BJ (cell line): ENCODE measurements around the gene COPG1. TPM values are rescaled to one million over a fixed set of nuclear protein-coding genes. Genes with fewer than 3 reads are reported as not detected.

ENCODE experiments used
- CTCF ChIA-PET: fragments of 350-600 bp; formaldehyde crosslinking; extraction: SDS; loops from one replicate; lab custom pipeline; 2021; ENCODE audit warnings: antibody characterized with exemption, inconsistent platforms; lab: Yijun Ruan, JAX
- POLR2A ChIA-PET: fragments of 300-600 bp; sonication (Branson Sonifier 250); formaldehyde crosslinking; extraction: SDS; loops from one replicate; lab custom pipeline; 2021; ENCODE audit warnings: antibody characterized with exemption; lab: Charles Lee
- DNase-seq: peaks from one replicate; pipeline ENCODE4 v3.0.0-alpha.2; 2011; ENCODE audit warnings: low read depth
- H3K27me3 ChIP-seq: 2 replicates; pipeline ENCODE4 v1.6.0; 2011; ENCODE audit warnings: low read length; ENCODE audit not compliant: control insufficient read depth, insufficient read depth
- H3K36me3 ChIP-seq: 2 replicates; pipeline ENCODE4 v1.5.1; 2011; ENCODE audit warnings: low read length; ENCODE audit not compliant: control insufficient read depth, insufficient read depth
- H3K4me3 ChIP-seq: 2 replicates; pipeline ENCODE4 v1.5.1; 2011; ENCODE audit warnings: low read depth, mild to moderate bottlenecking, control low read depth, low read length
- CTCF ChIP-seq: IDR thresholded peaks from 2 replicates; pipeline ENCODE4 v1.5.1; 2011; ENCODE audit warnings: low read depth, mild to moderate bottlenecking, control low read depth, inconsistent platforms, low read length, moderate library complexity; ENCODE audit not compliant: insufficient read depth
- polyA plus RNA-seq: library from polyadenylated mRNA; depleted of rRNA; stranded (reverse); fragments of >200 nt; gene quantifications from 2 replicates; pipeline ENCODE4 v1.2.3, GENCODE V29; 2011

Gene COPG1
- polyA plus RNA-seq, 1 experiment, result 220 TPM

GRCh38 chr3:129313665-129314385 lies 64.4 kb downstream of the COPG1 start:
- no peak for TF ChIP-seq CTCF
- ChIA-PET POLR2A (no interaction called here), CTCF (interaction anchor here (0.8 to 1.1 kb wide), 2 partner anchors 8 to 10 kb away, joined by 3 read pairs; no protein-coding TSS in a partner anchor)
- DNase-seq, result no peak
- no peaks in the 10 kb centered on the region for H3K27me3 ChIP-seq
- no peaks in the 10 kb centered on the region for H3K36me3 ChIP-seq
- peak overlapping the region; percentile 71; the same call in 1 of the 2 replicates for H3K4me3 ChIP-seq

- CTCF ChIA-PET, result interaction anchor here (0.7 to 2.1 kb wide), 3 partner anchors 9 to 1644 kb away, joined by 3 to 8 read pairs (median 3); no protein-coding TSS in a partner anchor
- TF ChIP-seq CTCF, result 0 out of 2 replicates have a peak, but pooled peaks have one; percentile 3
- no peaks in the 10 kb centered on the region for H3K27me3 ChIP-seq
- peak overlapping the region; percentile 71 for H3K4me3 ChIP-seq
- DNase-seq, result peak; percentile 42
- POLR2A ChIA-PET, result no interaction called here
- H3K36me3 ChIP-seq, result no peaks in the 10 kb centered on the region
These were observed 65.2 kb downstream of the COPG1 start for GRCh38 chr3:129314386-129315222.

GRCh38 chr3:129315223-129315997 lies 66.0 kb downstream of the COPG1 start:
- TF ChIP-seq CTCF, result 0 out of 2 replicates have a peak, but pooled peaks have one; percentile 1
- Histone ChIP-seq H3K4me3 (peak overlapping the region; percentile 71), H3K36me3 (no peaks in the 10 kb centered on the region), H3K27me3 (no peaks in the 10 kb centered on the region)
- ChIA-PET POLR2A (interaction anchor here (1.0 kb wide), 2 partner anchors 9 to 62 kb away, joined by 4 to 12 read pairs; no protein-coding TSS in a partner anchor), CTCF (interaction anchor here (0.6 to 2.9 kb wide), 17 partner anchors 8 to 345 kb away, joined by 3 to 15 read pairs (median 4); no protein-coding TSS in a partner anchor)
- DNase-seq, result no peak

GRCh38 chr3:129315998-129316247 lies 66.5 kb downstream of the COPG1 start:
- ChIA-PET POLR2A (interaction anchor here (0.6 to 1.0 kb wide), 3 partner anchors 9 to 62 kb away, joined by 3 to 12 read pairs (median 4); no protein-coding TSS in a partner anchor), CTCF (interaction anchor here (0.6 to 2.9 kb wide), 22 partner anchors 9 to 345 kb away, joined by 3 to 15 read pairs (median 4); partner anchors contain the start of gene COPG1)
- TF ChIP-seq CTCF, result no peak
- Histone ChIP-seq H3K36me3 (no peaks in the 10 kb centered on the region), H3K4me3 (peak overlapping the region; percentile 71), H3K27me3 (no peaks in the 10 kb centered on the region)
- no peak for DNase-seq
